ENCODE measurements around the gene ACVR2B. TPM values are rescaled to one million over a fixed set of nuclear protein-coding genes. Genes with fewer than 3 reads are reported as not detected.

The ACVR2B gene
- total and polyA plus RNA-seq, 2 experiments from 2014 or later, result 27.9 to 98.7 TPM

DNA sequence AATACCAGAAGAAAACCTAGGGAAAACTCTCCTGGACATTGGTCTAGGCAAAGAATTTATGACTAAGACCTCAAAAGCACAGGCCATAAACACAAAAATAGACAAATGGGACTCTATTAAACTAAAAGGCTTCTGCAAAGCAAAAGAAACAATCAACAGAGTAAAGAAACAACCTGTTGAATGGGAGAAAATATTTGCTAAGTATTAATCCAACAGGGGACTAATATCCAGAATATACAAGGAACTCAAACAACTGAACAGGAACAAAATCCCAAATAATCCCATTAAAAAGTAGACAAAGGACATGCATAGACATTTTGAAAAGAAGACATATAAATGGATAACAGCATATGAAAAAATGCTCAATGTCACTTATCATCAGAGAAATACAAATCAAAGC, 6.9 kb upstream of the ACVR2B start (continued):
- TF ChIP-seq, protein P1, sequence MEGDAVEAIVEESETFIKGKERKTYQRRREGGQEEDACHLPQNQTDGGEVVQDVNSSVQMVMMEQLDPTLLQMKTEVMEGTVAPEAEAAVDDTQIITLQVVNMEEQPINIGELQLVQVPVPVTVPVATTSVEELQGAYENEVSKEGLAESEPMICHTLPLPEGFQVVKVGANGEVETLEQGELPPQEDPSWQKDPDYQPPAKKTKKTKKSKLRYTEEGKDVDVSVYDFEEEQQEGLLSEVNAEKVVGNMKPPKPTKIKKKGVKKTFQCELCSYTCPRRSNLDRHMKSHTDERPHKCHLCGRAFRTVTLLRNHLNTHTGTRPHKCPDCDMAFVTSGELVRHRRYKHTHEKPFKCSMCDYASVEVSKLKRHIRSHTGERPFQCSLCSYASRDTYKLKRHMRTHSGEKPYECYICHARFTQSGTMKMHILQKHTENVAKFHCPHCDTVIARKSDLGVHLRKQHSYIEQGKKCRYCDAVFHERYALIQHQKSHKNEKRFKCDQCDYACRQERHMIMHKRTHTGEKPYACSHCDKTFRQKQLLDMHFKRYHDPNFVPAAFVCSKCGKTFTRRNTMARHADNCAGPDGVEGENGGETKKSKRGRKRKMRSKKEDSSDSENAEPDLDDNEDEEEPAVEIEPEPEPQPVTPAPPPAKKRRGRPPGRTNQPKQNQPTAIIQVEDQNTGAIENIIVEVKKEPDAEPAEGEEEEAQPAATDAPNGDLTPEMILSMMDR (conservative IDR thresholded peaks at IDR 0.05; ENCODE audit: low read depth in 2 of 2), result no peak
- TF ChIP-seq POLR2AphosphoS5 (IDR thresholded peaks at IDR 0.05; ENCODE audit: low read depth), result no peak

DNA sequence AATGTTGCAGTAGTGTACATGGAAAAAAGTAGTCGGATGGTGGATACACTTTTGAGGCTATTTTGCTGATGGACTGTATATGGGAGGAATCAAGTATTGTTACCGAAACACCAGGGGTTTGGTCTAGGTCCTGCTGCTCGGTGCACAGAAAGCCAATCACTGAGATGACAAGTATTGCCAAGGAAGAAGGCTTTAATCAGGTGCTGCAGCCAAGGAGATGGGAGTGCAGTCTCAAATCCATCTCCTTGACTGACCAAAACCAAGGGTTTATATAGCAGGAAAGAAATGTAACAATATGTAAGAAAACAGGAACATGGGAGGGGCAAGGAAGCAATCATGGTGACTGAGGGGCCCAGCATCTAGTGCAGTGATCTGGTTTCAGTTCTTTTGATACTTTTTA, 2.8 kb upstream of the ACVR2B start:
- Histone ChIP-seq H3K4me3 (no peak overlapping the region), H3K9me2 (ENCODE audit: insufficient read depth) (no peaks in the 10 kb centered on the region), H3K4me1 (ENCODE audit: insufficient read depth) (peaks cover 6% of the 10 kb centered on the region), H3K27me3 (ENCODE audit: insufficient read depth) (no peaks in the 10 kb centered on the region), H3K36me3 (ENCODE audit: insufficient read depth) (no peaks in the 10 kb centered on the region), H3K79me2 (replicated peaks; ENCODE audit: insufficient read depth) (peaks cover 10% of the 10 kb centered on the region), H3K27ac (ENCODE audit: low read depth) (no peak overlapping the region), H4K20me1 (replicated peaks; ENCODE audit: insufficient read depth) (peaks cover 2% of the 10 kb centered on the region), H3K4me2 (no peak overlapping the region), H2AFZ (no peak overlapping the region), H3F3A (replicated peaks; ENCODE audit: low read depth) (peaks cover 9% of the 10 kb centered on the region)
- Mint-ChIP-seq H3K4me1 (peaks cover 7% of the 10 kb centered on the region), H3K27me3 (ENCODE audit: insufficient read depth, low read depth, poor library complexity) (peaks cover 11% of the 10 kb centered on the region), H3K36me3 (ENCODE audit: low read depth) (peaks cover 15% of the 10 kb centered on the region), H3K9me3 (peaks cover 11% of the 10 kb centered on the region), H3K4me3 (no peak overlapping the region; the same call in 2 of the 3 replicates), H3K27ac (no peak overlapping the region)
- DNase-seq (ENCODE audit: low spot score) (no peak), ATAC-seq (no peak)
- TF ChIP-seq CREB1 (CRISPR knock-in tag; IDR thresholded peaks at IDR 0.05; ENCODE audit: low read depth), result no peak

DNA sequence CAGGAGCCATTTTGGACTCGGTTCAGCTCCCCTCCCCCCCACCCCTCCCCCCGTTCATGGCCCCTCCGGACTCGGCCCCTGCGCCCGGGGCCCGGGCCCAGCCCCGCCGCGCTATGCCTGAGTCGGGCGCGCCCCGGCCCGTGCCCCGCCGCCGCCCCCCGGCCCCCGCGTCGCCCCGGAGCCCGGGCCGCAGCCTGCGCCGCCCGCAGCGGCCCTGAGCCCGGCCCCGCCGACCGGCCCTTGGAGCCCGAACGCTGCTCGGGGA, 155 bp downstream of the ACVR2B start:
- Histone ChIP-seq H2AFZ (no peak overlapping the region), H3K27ac (ENCODE audit: low read depth) (no peak overlapping the region), H3K79me2 (replicated peaks; ENCODE audit: insufficient read depth) (peaks cover 40% of the 10 kb centered on the region), H3K4me3 (peak overlapping the region; percentile 94), H3K9me2 (ENCODE audit: insufficient read depth) (no peaks in the 10 kb centered on the region), H3K36me3 (ENCODE audit: insufficient read depth) (no peaks in the 10 kb centered on the region), H3K27me3 (ENCODE audit: insufficient read depth) (no peaks in the 10 kb centered on the region), H3F3A (replicated peaks; ENCODE audit: low read depth) (peaks cover 14% of the 10 kb centered on the region), H3K4me2 (no peak overlapping the region), H4K20me1 (replicated peaks; ENCODE audit: insufficient read depth) (peaks cover 32% of the 10 kb centered on the region), H3K4me1 (ENCODE audit: insufficient read depth) (peaks cover 32% of the 10 kb centered on the region)
- no peak for TF ChIP-seq JUNB (IDR thresholded peaks at IDR 0.05; ENCODE audit: unreplicated experiment)
- peak overlapping the region; percentile 99; the same call in 2 of the 3 replicates for H3K4me3 Mint-ChIP-seq
- peaks cover 15% of the 10 kb centered on the region for H3K36me3 Mint-ChIP-seq (ENCODE audit: low read depth)
- ATAC-seq, result no peak
- H3K27ac Mint-ChIP-seq, result no peak overlapping the region; the same call in 1 of the 2 replicates
- H3K4me1 Mint-ChIP-seq, result peaks cover 37% of the 10 kb centered on the region
- H3K9me3 Mint-ChIP-seq, result peaks cover 11% of the 10 kb centered on the region
- DNase-seq (ENCODE audit: low spot score), result no peak
- peaks cover 14% of the 10 kb centered on the region for H3K27me3 Mint-ChIP-seq (ENCODE audit: insufficient read depth, low read depth, poor library complexity)

DNA sequence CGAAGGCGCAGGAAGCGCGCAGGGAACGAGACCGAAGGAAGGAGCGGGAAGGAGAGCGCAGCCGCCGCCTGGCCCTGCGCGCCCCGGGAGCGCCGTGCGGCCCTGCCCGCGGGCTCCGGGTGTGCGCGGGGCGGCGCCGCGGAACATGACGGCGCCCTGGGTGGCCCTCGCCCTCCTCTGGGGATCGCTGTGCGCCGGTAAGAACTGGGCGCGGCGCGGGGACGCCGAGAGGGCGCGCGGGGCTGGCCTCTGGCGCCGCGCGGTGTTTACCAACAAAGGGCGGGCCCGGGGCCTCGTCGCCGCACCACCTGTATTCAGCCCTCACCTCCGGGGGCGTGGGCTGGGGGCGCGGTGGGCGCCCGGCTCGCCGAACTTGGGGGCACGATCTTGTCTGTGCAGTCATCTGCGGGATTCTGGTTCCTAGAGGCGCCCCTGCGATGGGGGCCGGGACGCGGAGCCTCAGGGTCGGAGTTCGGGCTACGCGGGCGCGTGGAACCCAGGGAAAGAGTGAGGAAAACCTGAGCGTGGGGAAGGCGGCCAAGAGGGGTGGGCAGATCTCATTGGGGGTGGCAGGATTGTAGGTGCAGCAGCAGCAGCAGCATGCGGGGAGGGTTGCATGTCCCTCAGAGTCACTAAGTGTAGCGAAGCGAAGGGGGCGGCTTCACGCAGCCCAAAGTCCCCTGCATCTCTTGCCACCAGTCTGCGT, 641 bp downstream of the ACVR2B start:
- peaks cover 15% of the 10 kb centered on the region for H3K36me3 Mint-ChIP-seq (ENCODE audit: low read depth)
- no peak overlapping the region for H2AFZ ChIP-seq

More for the DNA sequence above, 641 bp downstream of the ACVR2B start:
- Histone ChIP-seq H3K9me2 (ENCODE audit: insufficient read depth) (no peaks in the 10 kb centered on the region), H3K79me2 (replicated peaks; ENCODE audit: insufficient read depth) (peaks cover 45% of the 10 kb centered on the region), H4K20me1 (replicated peaks; ENCODE audit: insufficient read depth) (peaks cover 35% of the 10 kb centered on the region), H3K27me3 (ENCODE audit: insufficient read depth) (no peaks in the 10 kb centered on the region), H3F3A (replicated peaks; ENCODE audit: low read depth) (peaks cover 14% of the 10 kb centered on the region), H3K4me2 (peak overlapping the region; percentile 91), H3K36me3 (ENCODE audit: insufficient read depth) (no peaks in the 10 kb centered on the region), H3K4me3 (peak overlapping the region; percentile 94), H3K27ac (ENCODE audit: low read depth) (peak overlapping the region; percentile 91), H3K4me1 (ENCODE audit: insufficient read depth) (peaks cover 32% of the 10 kb centered on the region)
- no peak for TF ChIP-seq STAT1 (IDR thresholded peaks at IDR 0.05; ENCODE audit: unreplicated experiment)
- H3K27ac Mint-ChIP-seq, result peak overlapping the region; percentile 100
- H3K4me3 Mint-ChIP-seq, result peak overlapping the region; percentile 99
- H3K4me1 Mint-ChIP-seq, result peaks cover 41% of the 10 kb centered on the region
- peak; percentile 57 for DNase-seq (ENCODE audit: low spot score)
- ATAC-seq, result peak; percentile 7
- peaks cover 14% of the 10 kb centered on the region for H3K27me3 Mint-ChIP-seq (ENCODE audit: insufficient read depth, low read depth, poor library complexity)
- H3K9me3 Mint-ChIP-seq, result peaks cover 11% of the 10 kb centered on the region
